Hepatocyte (in vitro differentiated cells): ENCODE data around the gene PLA2G3. TPM values are rescaled to one million over a fixed set of nuclear protein-coding genes. Genes with fewer than 3 reads are reported as not detected.

Source experiments
- DNase-seq: peaks from one replicate; pipeline ENCODE4 v3.0.0-alpha.2; 2016; ENCODE audit warnings: low spot score
- H2AFZ ChIP-seq: fragments of 200-600 bp; sonication (generic); 2 replicates; pipeline ENCODE4 v1.6.0; 2016; ENCODE audit warnings: antibody characterized with exemption, mild to moderate bottlenecking
- H3K27ac ChIP-seq: fragments of 200-600 bp; sonication (generic); 2 replicates; pipeline ENCODE4 v1.5.1; 2016; ENCODE audit warnings: mild to moderate bottlenecking
- H3K27me3 ChIP-seq: fragments of 200-600 bp; sonication (generic); 2 replicates; pipeline ENCODE4 v1.6.1; 2016
- H3K36me3 ChIP-seq: fragments of 200-600 bp; sonication (generic); replicated peaks from 2 replicates; pipeline ENCODE4 v1.5.1; 2016; ENCODE audit warnings: low read depth; ENCODE audit not compliant: insufficient read depth
- H3K4me1 ChIP-seq: fragments of 200-600 bp; sonication (generic); 2 replicates; pipeline ENCODE4 v1.5.1; 2016; ENCODE audit warnings: mild to moderate bottlenecking, moderate library complexity; ENCODE audit not compliant: insufficient read depth
- H3K4me2 ChIP-seq: fragments of 200-600 bp; sonication (generic); 2 replicates; pipeline ENCODE4 v1.6.0; 2016
- H3K4me3 ChIP-seq: fragments of 200-600 bp; sonication (generic); 2 replicates; pipeline ENCODE4 v1.5.1; 2016; ENCODE audit warnings: mild to moderate bottlenecking
- H3K79me2 ChIP-seq: fragments of 200-600 bp; sonication (generic); 2 replicates; pipeline ENCODE4 v1.6.0; 2017; ENCODE audit warnings: mild to moderate bottlenecking
- H3K9me2 ChIP-seq: fragments of 200-600 bp; sonication (generic); replicated peaks from 2 replicates; pipeline ENCODE4 v1.6.0; 2017; ENCODE audit warnings: mild to moderate bottlenecking; ENCODE audit not compliant: insufficient read depth
- H3K9me3 ChIP-seq: fragments of 200-600 bp; sonication (generic); 2 replicates; pipeline ENCODE4 v1.5.1; 2016; ENCODE audit warnings: low read depth, mild to moderate bottlenecking
- H4K20me1 ChIP-seq: fragments of 200-600 bp; sonication (generic); 2 replicates; pipeline ENCODE4 v1.6.0; 2016; ENCODE audit warnings: mild to moderate bottlenecking; ENCODE audit not compliant: insufficient read depth, poor library complexity, severe bottlenecking
- EZH2 ChIP-seq: fragments of 200-600 bp; sonication (generic); IDR thresholded peaks from 2 replicates; pipeline ENCODE4 v1.6.1; 2016; ENCODE audit warnings: antibody characterized with exemption, mild to moderate bottlenecking, borderline replicate concordance
- EZH2phosphoT487 ChIP-seq: fragments of 200-600 bp; sonication (generic); IDR thresholded peaks from one replicate; pipeline ENCODE4 v1.6.1; 2018; ENCODE audit warnings: antibody characterized with exemption, mild to moderate bottlenecking, low read depth, moderate library complexity; ENCODE audit not compliant: unreplicated experiment, severe bottlenecking
- WGBS: methylation state at CpG from one replicate; pipeline ENCODE4 v1.1.6; 2016; ENCODE audit warnings: low lambda C conversion rate; ENCODE audit errors: missing lambda C conversion rate; 5-methylcytosine and 5-hydroxymethylcytosine counted together
- polyA plus RNA-seq: library from polyadenylated mRNA; unstranded; fragments of >200 nt; fragmentation: Nextera tagmentation; extraction: Ambion mirVana; gene quantifications from 2 replicates; pipeline ENCODE4 v1.2.1, GENCODE V29; 2016
- total RNA-seq: library from RNA; depleted of rRNA; stranded (reverse); fragments of >200 nt; gene quantifications from 2 replicates; pipeline ENCODE4 v1.2.3, GENCODE V29; 2014
- TF ChIP-seq, protein P1 (sequence below): fragments of 200-600 bp; sonication (generic); IDR thresholded peaks from 2 replicates; pipeline ENCODE4 v1.5.1; 2016; ENCODE audit warnings: antibody characterized with exemption, mild to moderate bottlenecking; ENCODE audit not compliant: poor library complexity

The PLA2G3 gene
- total and polyA plus RNA-seq, 2 experiments from 2014 or later = 0.10 to 0.52 TPM

DNA sequence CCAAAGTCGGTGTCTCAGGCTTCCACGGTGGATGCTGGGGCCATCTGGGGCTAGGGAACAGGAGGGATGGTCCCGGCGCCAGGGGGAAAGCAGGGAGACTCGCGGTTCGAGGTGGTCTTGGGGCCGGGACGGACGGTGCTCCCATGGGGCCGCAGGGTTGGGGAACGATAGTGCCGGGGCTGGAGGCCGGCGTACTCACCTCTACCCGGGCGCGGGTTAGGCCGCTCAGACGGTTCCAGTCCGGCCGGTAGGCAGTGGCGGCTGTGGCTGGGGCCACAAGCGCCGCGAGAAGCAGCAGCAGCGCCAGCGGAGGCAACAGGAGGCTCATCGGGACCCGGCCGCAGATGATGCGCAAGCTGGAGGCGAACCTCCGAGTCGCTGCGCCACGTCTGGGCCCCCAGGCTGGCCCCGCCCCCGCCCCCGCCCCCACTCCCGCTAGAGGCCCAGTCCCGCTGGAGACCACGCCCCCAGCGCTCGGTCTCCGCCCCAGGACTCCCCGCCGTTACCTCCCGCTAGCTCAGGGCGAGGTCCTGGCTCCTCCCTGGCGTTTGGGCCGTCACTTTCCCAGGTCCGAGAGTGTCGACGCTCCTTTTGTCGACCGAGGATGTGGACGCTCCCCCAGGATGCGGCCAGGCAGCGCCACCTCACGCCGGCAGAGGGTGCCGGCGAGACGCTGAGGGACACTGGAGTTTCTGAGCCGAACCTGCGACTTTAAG is 33.0 kb downstream of the PLA2G3 start, which contains the start of gene SELENOM:
TSS of gene SELENOM (minus strand) at position 391 of the 716 bp plus-strand sequence. CDS start at position 328, 63 bp downstream.
- H3K27me3 ChIP-seq = no peaks in the 10 kb centered on the region
- H4K20me1 ChIP-seq = no peaks in the 10 kb centered on the region
- peaks cover 7% of the 10 kb centered on the region for H3K4me1 ChIP-seq
- H3K36me3 ChIP-seq = no peaks in the 10 kb centered on the region
- 8% methylated on average over 35 of the region's 67 CpGs for WGBS
- peak within 1 kb of the TSS; percentile 74 for H2AFZ ChIP-seq
- H3K4me3 ChIP-seq = peak within 1 kb of the TSS; percentile 59
- peak within 1 kb of the TSS; percentile 91 for H3K27ac ChIP-seq
- H3K4me2 ChIP-seq = peak within 1 kb of the TSS; percentile 79
- peak; percentile 98 for DNase-seq
- H3K9me2 ChIP-seq = no peaks in the 10 kb centered on the region
- no peak for TF ChIP-seq EZH2phosphoT487
- TF ChIP-seq, protein P1, sequence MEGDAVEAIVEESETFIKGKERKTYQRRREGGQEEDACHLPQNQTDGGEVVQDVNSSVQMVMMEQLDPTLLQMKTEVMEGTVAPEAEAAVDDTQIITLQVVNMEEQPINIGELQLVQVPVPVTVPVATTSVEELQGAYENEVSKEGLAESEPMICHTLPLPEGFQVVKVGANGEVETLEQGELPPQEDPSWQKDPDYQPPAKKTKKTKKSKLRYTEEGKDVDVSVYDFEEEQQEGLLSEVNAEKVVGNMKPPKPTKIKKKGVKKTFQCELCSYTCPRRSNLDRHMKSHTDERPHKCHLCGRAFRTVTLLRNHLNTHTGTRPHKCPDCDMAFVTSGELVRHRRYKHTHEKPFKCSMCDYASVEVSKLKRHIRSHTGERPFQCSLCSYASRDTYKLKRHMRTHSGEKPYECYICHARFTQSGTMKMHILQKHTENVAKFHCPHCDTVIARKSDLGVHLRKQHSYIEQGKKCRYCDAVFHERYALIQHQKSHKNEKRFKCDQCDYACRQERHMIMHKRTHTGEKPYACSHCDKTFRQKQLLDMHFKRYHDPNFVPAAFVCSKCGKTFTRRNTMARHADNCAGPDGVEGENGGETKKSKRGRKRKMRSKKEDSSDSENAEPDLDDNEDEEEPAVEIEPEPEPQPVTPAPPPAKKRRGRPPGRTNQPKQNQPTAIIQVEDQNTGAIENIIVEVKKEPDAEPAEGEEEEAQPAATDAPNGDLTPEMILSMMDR = peak; percentile 99
- no peak for TF ChIP-seq EZH2
- H3K79me2 ChIP-seq = no peaks in the 10 kb centered on the region
- H3K9me3 ChIP-seq = no peaks in the 10 kb centered on the region

DNA sequence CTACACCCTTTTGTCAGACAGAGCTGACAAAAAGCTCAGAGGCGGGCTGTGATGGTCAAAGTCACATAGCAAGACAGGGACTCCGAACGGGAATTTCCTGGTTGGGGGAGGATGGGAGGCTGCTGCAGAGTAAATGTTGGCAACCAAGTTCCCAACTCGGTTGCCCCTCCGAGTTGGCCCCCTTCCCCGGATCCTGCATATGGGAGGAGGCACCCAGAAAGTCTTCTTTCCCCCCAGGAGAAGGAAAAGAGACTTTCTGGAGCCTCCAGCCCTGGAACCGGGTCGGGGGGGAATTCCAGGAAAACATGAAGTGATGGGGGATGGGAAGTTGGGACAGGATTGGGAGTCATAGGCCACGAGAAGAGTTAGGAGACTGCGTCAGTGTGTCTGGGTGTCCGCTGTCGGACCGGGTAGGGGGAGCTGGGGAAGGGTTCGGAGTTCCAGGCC is 33.6 kb downstream of the PLA2G3 start:
- peaks cover 11% of the 10 kb centered on the region for H3K4me1 ChIP-seq

DNA sequence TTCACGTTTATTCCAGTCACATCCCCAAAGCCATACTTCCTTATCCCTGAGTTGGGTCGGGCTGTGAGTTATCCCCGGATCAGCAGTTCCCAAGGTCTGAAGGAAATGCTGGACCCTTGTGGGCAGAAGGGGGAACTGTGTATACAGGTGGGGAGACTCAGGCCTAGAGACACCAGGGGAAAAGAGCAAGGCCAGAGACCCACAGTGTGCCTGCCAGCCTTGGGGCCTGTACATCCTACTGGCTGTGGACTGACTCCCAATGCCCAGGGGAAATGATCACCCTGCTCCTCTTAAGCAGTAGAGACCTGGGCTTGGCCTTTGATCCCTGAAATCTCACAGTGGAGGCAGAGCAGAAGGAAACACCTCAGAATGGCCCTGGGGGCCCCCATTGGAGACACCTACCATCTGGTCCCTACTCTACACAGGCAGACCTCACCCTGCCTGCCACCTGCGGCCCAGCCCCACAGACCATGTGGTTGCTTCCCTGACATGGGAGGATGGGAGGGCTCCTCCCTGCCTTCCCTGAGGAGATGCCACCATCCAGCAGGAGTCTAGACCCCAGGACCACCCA is 34.2 kb downstream of the PLA2G3 start:
- WGBS = 67% methylated on average over 4 of the region's 4 CpGs
- no peak overlapping the region for H2AFZ ChIP-seq
- no peaks in the 10 kb centered on the region for H4K20me1 ChIP-seq
- H3K27ac ChIP-seq = peak overlapping the region; percentile 91
- H3K4me1 ChIP-seq = peaks cover 13% of the 10 kb centered on the region
- H3K4me3 ChIP-seq = peak overlapping the region; percentile 59
- H3K27me3 ChIP-seq = no peaks in the 10 kb centered on the region
- TF ChIP-seq, protein P1 = no peak
- no peak for TF ChIP-seq EZH2
- TF ChIP-seq EZH2phosphoT487 = no peak
- peak overlapping the region; percentile 79 for H3K4me2 ChIP-seq
- H3K9me2 ChIP-seq = no peaks in the 10 kb centered on the region
- no peak for DNase-seq
- no peaks in the 10 kb centered on the region for H3K79me2 ChIP-seq
- no peaks in the 10 kb centered on the region for H3K36me3 ChIP-seq
- H3K9me3 ChIP-seq = no peaks in the 10 kb centered on the region

More for the DNA sequence above, 33.6 kb downstream of the PLA2G3 start:
- WGBS = 61% methylated on average over 14 of the region's 14 CpGs
- TF ChIP-seq, protein P1 = no peak
- no peak for TF ChIP-seq EZH2
- TF ChIP-seq EZH2phosphoT487 = no peak
- Histone ChIP-seq H3K27ac (peak overlapping the region; percentile 91), H3K9me3 (no peaks in the 10 kb centered on the region), H3K36me3 (no peaks in the 10 kb centered on the region), H3K79me2 (no peaks in the 10 kb centered on the region), H4K20me1 (no peaks in the 10 kb centered on the region), H2AFZ (peak overlapping the region; percentile 74), H3K4me2 (peak overlapping the region; percentile 79), H3K9me2 (no peaks in the 10 kb centered on the region), H3K4me3 (peak overlapping the region; percentile 59), H3K27me3 (no peaks in the 10 kb centered on the region)
- DNase-seq = no peak
